ENCODE results near the gene SLC29A2. TPM values are rescaled to one million over a fixed set of nuclear protein-coding genes. Genes with fewer than 3 reads are reported as not detected.

The SLC29A2 gene
- total and polyA plus RNA-seq, 2 of the 8 experiments (the other 6 are each of a cell fraction or from before 2014, with no cell fraction given): 29.3 to 31.6 TPM

DNA sequence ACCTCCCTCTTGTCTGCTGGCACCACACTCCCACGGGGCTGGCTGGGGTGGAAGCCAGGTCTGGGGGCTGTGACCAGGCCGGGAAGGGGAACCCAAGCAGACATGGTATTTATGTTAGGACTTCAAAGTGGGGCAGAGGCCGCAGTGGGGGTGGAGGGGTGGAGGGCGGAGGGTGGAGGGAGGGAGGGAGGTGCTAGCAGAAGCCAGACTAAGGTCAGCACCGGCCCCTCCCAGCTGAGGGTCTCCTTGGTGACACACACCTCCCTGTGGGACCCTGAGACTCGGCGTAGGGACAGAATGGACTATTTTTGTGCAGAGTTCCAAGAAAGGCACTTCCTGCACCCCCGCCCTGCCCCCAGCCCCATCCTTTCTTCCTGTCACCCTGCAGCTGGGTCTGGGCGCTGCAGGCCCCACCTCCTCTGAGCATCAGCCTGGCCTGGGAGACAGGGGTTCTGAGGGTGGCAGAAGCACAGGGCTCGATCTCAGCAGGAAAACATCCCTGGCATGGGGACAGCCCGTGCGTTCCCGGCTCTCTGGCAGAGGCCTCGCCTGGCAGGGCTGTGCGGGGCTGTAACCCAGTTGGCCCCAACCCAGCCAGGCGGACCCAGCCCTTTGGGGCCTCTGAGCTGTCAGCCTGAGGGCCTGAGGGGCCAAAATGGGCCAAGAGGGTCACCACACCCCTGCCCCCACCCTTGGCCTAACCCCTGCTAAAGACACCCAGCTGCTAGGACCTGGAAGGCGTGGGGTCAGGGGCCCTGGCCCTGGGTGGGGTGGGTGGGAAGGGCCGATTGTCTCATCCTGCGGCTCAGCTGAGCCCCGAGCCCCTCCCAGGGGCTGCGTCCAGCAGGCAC lies 45.1 kb downstream of the SLC29A2 start:
- H3K36me3 ChIP-seq (ENCODE audit: control insufficient read depth in 2 of 4, insufficient read depth in 4 of 4, low read length in 3 of 4): no peaks in the 10 kb centered on the region
- H3K4me2 ChIP-seq (ENCODE audit: insufficient read depth in 1 of 2, low read depth in 2 of 2, low read length in 2 of 2): no peak overlapping the region
- H4K8ac ChIP-seq (ENCODE audit: extremely low read depth, insufficient read depth, low read length): no peak overlapping the region; the same call in 1 of the 2 replicates
- H2BK15ac ChIP-seq (ENCODE audit: low read length): peak overlapping the region; percentile 61; the same call in 1 of the 2 replicates
- H2BK20ac ChIP-seq (ENCODE audit: low read length): no peak overlapping the region
- TF ChIP-seq SP4 (IDR thresholded peaks at IDR 0.05; ENCODE audit: low read length) (no peak), KDM4A (IDR thresholded peaks at IDR 0.05; ENCODE audit: low read depth, low read length, severe bottlenecking) (no peak), POLR2AphosphoS5 (IDR thresholded peaks at IDR 0.05; ENCODE audit: low read depth, low read length) (no peak), JUN (IDR thresholded peaks at IDR 0.05; ENCODE audit: low read depth, low read length) (no peak), POLR2A (IDR thresholded peaks at IDR 0.05; ENCODE audit: control extremely low read depth in 1 of 2, low read depth in 2 of 2, low read length in 2 of 2) (no peak), SP2 (IDR thresholded peaks at IDR 0.05; ENCODE audit: low read length) (no peak)
- TF ChIP-seq, protein P1, sequence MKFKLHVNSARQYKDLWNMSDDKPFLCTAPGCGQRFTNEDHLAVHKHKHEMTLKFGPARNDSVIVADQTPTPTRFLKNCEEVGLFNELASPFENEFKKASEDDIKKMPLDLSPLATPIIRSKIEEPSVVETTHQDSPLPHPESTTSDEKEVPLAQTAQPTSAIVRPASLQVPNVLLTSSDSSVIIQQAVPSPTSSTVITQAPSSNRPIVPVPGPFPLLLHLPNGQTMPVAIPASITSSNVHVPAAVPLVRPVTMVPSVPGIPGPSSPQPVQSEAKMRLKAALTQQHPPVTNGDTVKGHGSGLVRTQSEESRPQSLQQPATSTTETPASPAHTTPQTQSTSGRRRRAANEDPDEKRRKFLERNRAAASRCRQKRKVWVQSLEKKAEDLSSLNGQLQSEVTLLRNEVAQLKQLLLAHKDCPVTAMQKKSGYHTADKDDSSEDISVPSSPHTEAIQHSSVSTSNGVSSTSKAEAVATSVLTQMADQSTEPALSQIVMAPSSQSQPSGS (IDR thresholded peaks at IDR 0.05; ENCODE audit: low read length): no peak
- no peak overlapping the region for H3K9ac ChIP-seq (replicated peaks in 1 of 4; ENCODE audit: extremely low read depth in 1 of 4, low read depth in 3 of 4, low read length in 3 of 4)
- peak overlapping the region; percentile 99; the same call in 1 of the 2 replicates for H2BK12ac ChIP-seq (ENCODE audit: low read depth, low read length)
- no peak overlapping the region for H3K4me3 ChIP-seq (ENCODE audit: extremely low read depth in 1 of 4, insufficient read depth in 2 of 4, low read depth in 3 of 4, low read length in 4 of 4)
- H3K56ac ChIP-seq (replicated peaks; ENCODE audit: insufficient read length, low read depth, low read length): no peak overlapping the region
- CTCF ChIA-PET (ENCODE audit: partially characterized antibody): interaction anchor here (1.0 to 4.0 kb wide), 4 partner anchors 9 to 14 kb away, joined by 3 to 73 read pairs (median 11); partner anchors contain the start of genes CD248 and RIN1
- H3K27ac ChIP-seq (ENCODE audit: low read depth, low read length): no peak overlapping the region
- H3K79me1 ChIP-seq (ENCODE audit: low read depth, low read length): no peaks in the 10 kb centered on the region
- POLR2A ChIA-PET (ENCODE audit: partially characterized antibody): interaction anchor here (0.6 to 1.8 kb wide), 4 partner anchors 9 to 26 kb away, joined by 3 to 10 read pairs (median 6); partner anchors contain the start of genes CD248 and RIN1
- H3K27me3 ChIP-seq (replicated peaks in 1 of 4; ENCODE audit: control insufficient read depth in 3 of 4, extremely low read depth in 1 of 4, insufficient read depth in 3 of 4, low read length in 3 of 4): peaks cover 0 to 7% (median 6%) of the 10 kb centered on the region in 4 experiments; a peak in 3 of 7 replicates
- H3K23me2 ChIP-seq (ENCODE audit: low read depth, low read length): peaks cover 2% of the 10 kb centered on the region; the same call in 1 of the 2 replicates
- peaks cover 5 to 13% (median 8%) of the 10 kb centered on the region in 4 experiments; a peak in 6 of 7 replicates for H3K4me1 ChIP-seq (replicated peaks in 1 of 4; ENCODE audit: control insufficient read depth in 3 of 4, insufficient read depth in 4 of 4, low read length in 3 of 4)
- H2BK5ac ChIP-seq (ENCODE audit: low read depth, low read length): peak overlapping the region; percentile 76; the same call in 1 of the 2 replicates
- 90% methylated on average over 10 of the region's 21 CpGs; no CpG with 5 or more reads in 1 of the 2 experiments for WGBS, 2 experiments (ENCODE audit: extremely low coverage in 1 of 2, insufficient coverage in 1 of 2, insufficient read length in 1 of 2, insufficient replicate concordance in 2 of 2, low coverage in 1 of 2, low lambda C conversion rate in 2 of 2, missing lambda C conversion rate in 1 of 2)
- no peak overlapping the region for H4K5ac ChIP-seq (ENCODE audit: insufficient read length, low read depth, low read length)
- no peaks in the 10 kb centered on the region for H3K79me2 ChIP-seq (ENCODE audit: control insufficient read depth in 1 of 2, insufficient read depth in 2 of 2, low read length in 2 of 2)
- H3K9me3 ChIP-seq (ENCODE audit: insufficient read depth in 2 of 2, low read depth in 1 of 2, low read length in 1 of 2): no peaks in the 10 kb centered on the region
- H3K4ac ChIP-seq (replicated peaks; ENCODE audit: insufficient read length, low read depth, low read length): no peak overlapping the region
- H4K91ac ChIP-seq (replicated peaks; ENCODE audit: insufficient read length, low read length): no peak overlapping the region
- H2AFZ ChIP-seq (ENCODE audit: low read length): no peak overlapping the region
- no peak overlapping the region for H2AK5ac ChIP-seq (ENCODE audit: low read depth, low read length)
- no peak overlapping the region for H2BK120ac ChIP-seq (replicated peaks; ENCODE audit: low read depth, low read length)
- DNase-seq (ENCODE audit: low read depth in 1 of 2, low spot score in 2 of 2) (peak in 1 of 2 experiments; percentile 52), FAIRE-seq (no peak)
- no peaks in the 10 kb centered on the region for H4K20me1 ChIP-seq (replicated peaks in 1 of 2; ENCODE audit: control insufficient read depth in 1 of 2, insufficient read depth in 2 of 2, low read length in 2 of 2)
- H3K23ac ChIP-seq (ENCODE audit: insufficient read length): no peak overlapping the region
- H3K18ac ChIP-seq (ENCODE audit: extremely low read depth, low read length): no peak overlapping the region; the same call in 1 of the 2 replicates
- no peak overlapping the region for H3K14ac ChIP-seq (ENCODE audit: insufficient read length)
